Measurements from ENCODE around the gene STXBP5. TPM values are rescaled to one million over a fixed set of nuclear protein-coding genes. Genes with fewer than 3 reads are reported as not detected.
A peak's percentile ranks its signal among the peaks of the same experiment; 100 is the strongest.

Gene STXBP5
- total and polyA plus RNA-seq, 9 of the 15 experiments (the other 6 are each of a cell fraction or from before 2014, with no cell fraction given): 23.3 to 172 (median 71.5) TPM

DNA sequence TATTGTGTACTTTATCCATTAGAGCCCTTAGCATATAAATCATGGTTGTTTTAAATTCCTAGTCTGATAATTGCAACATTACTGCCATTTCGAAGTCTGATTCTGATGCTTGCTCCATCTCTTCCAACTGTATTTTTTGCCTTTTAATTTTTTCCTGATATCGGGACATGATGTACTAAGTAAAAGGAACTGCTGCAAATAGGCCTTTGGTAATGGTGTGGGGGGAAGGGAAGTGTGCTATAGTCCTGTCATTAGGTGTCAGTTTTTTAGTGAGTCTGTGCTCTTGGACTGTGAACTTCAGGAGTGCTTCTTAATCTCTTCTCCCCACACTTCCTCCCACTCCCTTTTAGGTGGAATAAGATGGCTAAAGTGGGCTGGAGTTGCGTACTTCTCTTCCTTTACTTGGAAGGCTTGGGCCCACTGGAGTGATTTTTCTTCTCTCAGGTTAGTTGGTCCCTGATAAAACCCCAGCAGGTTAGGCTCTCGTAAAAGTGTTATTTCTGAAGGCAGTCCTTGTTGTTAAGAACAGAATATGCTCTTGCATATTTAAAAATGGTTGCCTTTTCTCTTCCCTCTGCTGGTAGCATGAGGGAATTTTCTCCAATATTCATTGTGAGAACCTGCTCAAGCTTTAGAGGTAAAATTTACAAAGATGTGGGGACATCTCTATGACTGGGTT lies 18.1 kb downstream of the STXBP5 start (continued):
- TF ChIP-seq TFAP4 (CRISPR knock-in tag; IDR thresholded peaks at IDR 0.05; ENCODE audit: borderline replicate concordance) (no peak), SREBF2 (CRISPR knock-in tag; IDR thresholded peaks at IDR 0.05) (no peak), SRSF7 (optimal IDR thresholded peaks at IDR 0.05; ENCODE audit: low read depth, low read length) (no peak), RBM15 (IDR thresholded peaks at IDR 0.05; ENCODE audit: insufficient read depth, low read length) (no peak), MTF1 (CRISPR knock-in tag; IDR thresholded peaks at IDR 0.05; ENCODE audit: borderline replicate concordance) (no peak), MEF2D (tag; conservative IDR thresholded peaks at IDR 0.05; ENCODE audit: low read depth) (no peak), ZNF644 (tag; IDR thresholded peaks at IDR 0.05; ENCODE audit: low read depth) (no peak), KLF6 (CRISPR knock-in tag; IDR thresholded peaks at IDR 0.05; ENCODE audit: borderline replicate concordance) (peak; percentile 61; the same call in 1 of the 2 replicates), POU5F1 (IDR thresholded peaks at IDR 0.05; ENCODE audit: borderline replicate concordance, low read depth, low read length, partially characterized antibody) (no peak), TEAD2 (tag; IDR thresholded peaks at IDR 0.05) (no peak), MTA1 (IDR thresholded peaks at IDR 0.05; ENCODE audit: borderline replicate concordance) (peak; percentile 12; the same call in 1 of the 2 replicates), CCNT2 (IDR thresholded peaks at IDR 0.05; ENCODE audit: borderline replicate concordance, extremely low read depth, insufficient read length, low read depth, low read length) (peak; percentile 64), CEBPB (tag; IDR thresholded peaks at IDR 0.05) (peak; percentile 52; the same call in 1 of the 2 replicates), PYGO2 (tag; IDR thresholded peaks at IDR 0.05) (no peak), BRCA1 (IDR thresholded peaks at IDR 0.05) (no peak), BRCA1 (CRISPR knock-in tag; IDR thresholded peaks at IDR 0.05) (no peak), ZNF354B (CRISPR knock-in tag; IDR thresholded peaks at IDR 0.05) (no peak), RFX1 (IDR thresholded peaks at IDR 0.05) (no peak), CREB3L1 (IDR thresholded peaks at IDR 0.05; ENCODE audit: borderline replicate concordance, low read depth) (no peak)
- TF ChIP-seq, protein P1, sequence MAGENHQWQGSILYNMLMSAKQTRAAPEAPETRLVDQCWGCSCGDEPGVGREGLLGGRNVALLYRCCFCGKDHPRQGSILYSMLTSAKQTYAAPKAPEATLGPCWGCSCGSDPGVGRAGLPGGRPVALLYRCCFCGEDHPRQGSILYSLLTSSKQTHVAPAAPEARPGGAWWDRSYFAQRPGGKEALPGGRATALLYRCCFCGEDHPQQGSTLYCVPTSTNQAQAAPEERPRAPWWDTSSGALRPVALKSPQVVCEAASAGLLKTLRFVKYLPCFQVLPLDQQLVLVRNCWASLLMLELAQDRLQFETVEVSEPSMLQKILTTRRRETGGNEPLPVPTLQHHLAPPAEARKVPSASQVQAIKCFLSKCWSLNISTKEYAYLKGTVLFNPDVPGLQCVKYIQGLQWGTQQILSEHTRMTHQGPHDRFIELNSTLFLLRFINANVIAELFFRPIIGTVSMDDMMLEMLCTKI (IDR thresholded peaks at IDR 0.05; ENCODE audit: partially characterized antibody): no peak
- TF ChIP-seq, protein P2, sequence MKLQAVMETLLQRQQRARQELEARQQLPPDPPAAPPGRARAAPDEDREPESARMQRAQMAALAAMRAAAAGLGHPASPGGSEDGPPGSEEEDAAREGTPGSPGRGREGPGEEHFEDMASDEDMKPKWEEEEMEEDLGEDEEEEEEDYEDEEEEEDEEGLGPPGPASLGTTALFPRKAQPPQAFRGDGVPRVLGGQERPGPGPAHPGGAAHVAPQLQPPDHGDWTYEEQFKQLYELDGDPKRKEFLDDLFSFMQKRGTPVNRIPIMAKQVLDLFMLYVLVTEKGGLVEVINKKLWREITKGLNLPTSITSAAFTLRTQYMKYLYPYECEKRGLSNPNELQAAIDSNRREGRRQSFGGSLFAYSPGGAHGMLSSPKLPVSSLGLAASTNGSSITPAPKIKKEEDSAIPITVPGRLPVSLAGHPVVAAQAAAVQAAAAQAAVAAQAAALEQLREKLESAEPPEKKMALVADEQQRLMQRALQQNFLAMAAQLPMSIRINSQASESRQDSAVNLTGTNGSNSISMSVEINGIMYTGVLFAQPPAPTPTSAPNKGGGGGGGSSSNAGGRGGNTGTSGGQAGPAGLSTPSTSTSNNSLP (IDR thresholded peaks at IDR 0.05; ENCODE audit: borderline replicate concordance, low read depth, low read length): peak; percentile 87

Data from K562 (cell line).